Tibial nerve (tissue), 4 donors: ENCODE measurements around the gene SNX24. TPM values are rescaled to one million over a fixed set of nuclear protein-coding genes. Genes with fewer than 3 reads are reported as not detected.

Experiments
- DNase-seq, 2 donors: peaks; one replicate each; pipeline ENCODE4 v3.0.0-alpha.2; 2019; ENCODE audit warnings: low spot score in 2 of 2
- H3K27ac ChIP-seq, 4 donors: fragments of 200-600 bp; sonication (generic) in 3 of 4; one replicate each; pipeline ENCODE4 v1.5.1; 2017 to 2019; ENCODE audit warnings: mild to moderate bottlenecking in 1 of 4
- H3K27me3 ChIP-seq, 2 donors: fragments of 200-600 bp; sonication (generic) in 1 of 2; one replicate each; pipeline versions ENCODE4 v1.5.1 to v1.6.0; 2017 to 2019
- H3K36me3 ChIP-seq, 3 donors: fragments of 200-600 bp; sonication (generic); one replicate each; pipeline ENCODE4 v1.5.1; 2018 to 2019
- H3K4me1 ChIP-seq, 4 donors: fragments of 200-600 bp; sonication (generic) in 3 of 4; one replicate each; pipeline ENCODE4 v1.5.1; 2017 to 2019
- H3K4me3 ChIP-seq, 4 donors: fragments of 200-600 bp; sonication (generic) in 3 of 4; one replicate each; pipeline ENCODE4 v1.5.1; 2017 to 2019; ENCODE audit warnings: mild to moderate bottlenecking in 1 of 4, moderate library complexity in 1 of 4
- H3K9me3 ChIP-seq, 4 donors: fragments of 200-600 bp; sonication (generic) in 3 of 4; one replicate each; pipeline ENCODE4 v1.5.1; 2017 to 2019
- EP300 ChIP-seq, 2 donors: sonication (generic); formaldehyde crosslinking; IDR thresholded peaks; one replicate each; pipeline ENCODE4 v1.6.1; 2017; ENCODE audit warnings: antibody characterized with exemption in 2 of 2, mild to moderate bottlenecking in 1 of 2
- POLR2A ChIP-seq, 2 donors: fragments of 450-650 bp; IDR thresholded peaks; one replicate each; pipeline ENCODE4 v1.6.1; 2017; ENCODE audit warnings: antibody characterized with exemption in 2 of 2, mild to moderate bottlenecking in 2 of 2, moderate library complexity in 2 of 2
- WGBS, 2 donors: methylation state at CpG; one replicate each; pipeline ENCODE4 v1.1.5; 2018; 5-methylcytosine and 5-hydroxymethylcytosine counted together
- total RNA-seq, 4 donors: library from RNA; depleted of rRNA; stranded (reverse); fragments of >200 nt; gene quantifications; one replicate each; pipeline ENCODE4 v1.1.0, GENCODE V29; 2016
- TF ChIP-seq, protein P1 (sequence below), 5 experiments: fragments of 200-600 bp in 3 of 5; fragments of 450-650 bp in 2 of 5; sonication (generic) in 3 of 5; IDR thresholded peaks; one replicate each; pipeline ENCODE4 v1.5.1; 2016 to 2019; ENCODE audit warnings: antibody characterized with exemption in 5 of 5, mild to moderate bottlenecking in 3 of 5, moderate library complexity in 2 of 5

SNX24 gene
- total RNA-seq, 4 donors from 2014 or later, result 32.0 to 69.5 (median 51.1) TPM

DNA sequence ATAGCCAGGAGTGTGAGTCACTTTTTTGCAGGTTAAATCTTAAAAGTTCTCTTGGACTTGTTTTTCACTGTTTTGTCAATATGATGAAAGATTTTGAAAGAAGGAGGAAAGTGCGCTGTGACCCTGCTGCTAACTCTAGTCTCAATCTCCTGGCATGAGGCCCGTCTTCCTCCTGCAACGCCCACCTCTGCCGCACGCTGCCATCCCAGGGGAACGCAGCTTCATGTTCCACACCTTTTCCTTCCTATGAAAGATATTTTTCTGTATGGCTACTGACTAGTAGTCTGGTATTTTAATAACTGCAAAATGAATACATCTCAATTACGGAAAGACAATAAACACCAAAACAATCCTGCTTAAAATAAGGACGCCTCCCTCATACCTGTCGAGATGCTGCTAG, 182.8 kb downstream of the SNX24 start:
- no peak for DNase-seq
- no peak overlapping the region for H3K4me3 ChIP-seq
- H3K9me3 ChIP-seq, result no peaks in the 10 kb centered on the region
- no peaks in the 10 kb centered on the region for H3K27me3 ChIP-seq
- peaks cover 0 to 46% (median 0%) of the 10 kb centered on the region in 3 donors for H3K36me3 ChIP-seq
- TF ChIP-seq POLR2A (IDR thresholded peaks at IDR 0.05), result no peak
- no peak for TF ChIP-seq EP300 (IDR thresholded peaks at IDR 0.05)
- TF ChIP-seq, protein P1, sequence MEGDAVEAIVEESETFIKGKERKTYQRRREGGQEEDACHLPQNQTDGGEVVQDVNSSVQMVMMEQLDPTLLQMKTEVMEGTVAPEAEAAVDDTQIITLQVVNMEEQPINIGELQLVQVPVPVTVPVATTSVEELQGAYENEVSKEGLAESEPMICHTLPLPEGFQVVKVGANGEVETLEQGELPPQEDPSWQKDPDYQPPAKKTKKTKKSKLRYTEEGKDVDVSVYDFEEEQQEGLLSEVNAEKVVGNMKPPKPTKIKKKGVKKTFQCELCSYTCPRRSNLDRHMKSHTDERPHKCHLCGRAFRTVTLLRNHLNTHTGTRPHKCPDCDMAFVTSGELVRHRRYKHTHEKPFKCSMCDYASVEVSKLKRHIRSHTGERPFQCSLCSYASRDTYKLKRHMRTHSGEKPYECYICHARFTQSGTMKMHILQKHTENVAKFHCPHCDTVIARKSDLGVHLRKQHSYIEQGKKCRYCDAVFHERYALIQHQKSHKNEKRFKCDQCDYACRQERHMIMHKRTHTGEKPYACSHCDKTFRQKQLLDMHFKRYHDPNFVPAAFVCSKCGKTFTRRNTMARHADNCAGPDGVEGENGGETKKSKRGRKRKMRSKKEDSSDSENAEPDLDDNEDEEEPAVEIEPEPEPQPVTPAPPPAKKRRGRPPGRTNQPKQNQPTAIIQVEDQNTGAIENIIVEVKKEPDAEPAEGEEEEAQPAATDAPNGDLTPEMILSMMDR (IDR thresholded peaks at IDR 0.05), result no peak
- peaks cover 0 to 11% (median 0%) of the 10 kb centered on the region in 4 donors for H3K4me1 ChIP-seq
- 79 to 86% methylated on average over 9 of the region's 9 CpGs for WGBS, 2 donors
- no peak overlapping the region for H3K27ac ChIP-seq

DNA sequence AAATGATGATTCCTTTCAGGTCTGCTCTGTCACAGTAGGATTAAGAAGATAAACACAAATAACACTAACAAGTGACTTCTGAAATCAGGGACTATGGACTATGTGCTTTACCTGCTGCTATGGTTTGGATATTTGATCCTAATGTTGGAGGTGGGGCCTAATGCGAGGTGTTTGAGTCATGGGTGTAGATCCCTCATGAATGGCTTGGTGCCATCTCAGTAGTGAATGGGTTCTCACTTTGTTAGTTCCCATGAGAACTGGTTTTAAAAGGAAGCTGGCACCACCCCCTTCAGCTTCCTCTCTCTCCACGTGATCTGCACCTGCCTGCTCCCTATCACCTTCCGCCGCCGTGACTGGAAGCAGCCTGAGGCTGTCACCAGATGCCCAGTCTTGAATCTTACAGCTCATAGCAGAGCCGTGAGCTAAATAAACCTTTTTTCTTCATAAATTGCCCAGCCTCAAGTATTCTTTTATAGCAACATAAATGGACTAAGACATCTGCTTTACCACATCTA, 187.8 kb downstream of the SNX24 start:
- peaks cover 0 to 32% (median 0%) of the 10 kb centered on the region in 4 donors for H3K4me1 ChIP-seq
- peak overlapping the region in 1 of 4 donors; percentile 49 for H3K27ac ChIP-seq
- DNase-seq, result no peak
- H3K27me3 ChIP-seq, result no peaks in the 10 kb centered on the region
- no peak overlapping the region for H3K4me3 ChIP-seq
- TF ChIP-seq EP300 (IDR thresholded peaks at IDR 0.05) (no peak), POLR2A (IDR thresholded peaks at IDR 0.05) (no peak)
- TF ChIP-seq, protein P1 (IDR thresholded peaks at IDR 0.05), result no peak
- 89 to 90% methylated on average over 6 of the region's 6 CpGs for WGBS, 2 donors
- H3K9me3 ChIP-seq, result no peaks in the 10 kb centered on the region
- H3K36me3 ChIP-seq, result peaks cover 0 to 10% (median 0%) of the 10 kb centered on the region in 3 donors

DNA sequence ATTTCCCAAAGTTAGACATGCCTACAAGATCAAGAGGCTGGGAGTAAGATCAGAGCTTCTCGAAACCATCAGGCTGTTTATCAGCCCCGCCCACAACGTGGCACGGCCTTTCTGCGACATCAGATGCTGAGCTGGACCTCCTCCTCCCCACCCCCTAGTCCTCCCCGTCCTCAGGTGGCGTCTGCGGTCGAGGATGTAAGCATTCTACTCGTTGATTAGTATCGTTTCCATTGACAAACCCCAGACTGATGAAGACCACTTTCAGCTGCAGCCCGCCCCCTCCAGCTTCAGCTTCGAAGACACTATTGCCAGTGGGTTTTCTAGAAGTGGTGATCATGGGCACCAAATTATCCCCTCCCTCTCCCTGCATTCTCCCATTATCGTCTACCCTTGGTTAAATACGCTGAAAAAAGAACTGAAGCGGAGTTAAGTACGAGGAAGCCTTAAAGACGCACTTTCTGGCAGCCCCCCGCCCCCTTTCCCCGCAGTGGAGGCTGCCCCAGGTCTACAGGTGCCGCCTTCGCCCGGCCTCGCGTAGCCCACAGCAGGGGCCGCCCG, 190.0 kb downstream of the SNX24 start:
- Histone ChIP-seq H3K27me3 (no peaks in the 10 kb centered on the region), H3K27ac (peak overlapping the region; percentile 62 to 88 (median 83)), H3K4me1 (peaks cover 0 to 32% (median 0%) of the 10 kb centered on the region in 4 donors), H3K36me3 (no peaks in the 10 kb centered on the region), H3K9me3 (no peaks in the 10 kb centered on the region), H3K4me3 (peak overlapping the region; percentile 58 to 85 (median 70))
- WGBS, 2 donors, result 2 to 3% methylated on average over 27 of the region's 27 CpGs
- peak in 1 of 2 donors; percentile 32 for DNase-seq
- no peak for TF ChIP-seq POLR2A (IDR thresholded peaks at IDR 0.05)
- no peak for TF ChIP-seq EP300 (IDR thresholded peaks at IDR 0.05)
- TF ChIP-seq, protein P1 (IDR thresholded peaks at IDR 0.05), result no peak

DNA sequence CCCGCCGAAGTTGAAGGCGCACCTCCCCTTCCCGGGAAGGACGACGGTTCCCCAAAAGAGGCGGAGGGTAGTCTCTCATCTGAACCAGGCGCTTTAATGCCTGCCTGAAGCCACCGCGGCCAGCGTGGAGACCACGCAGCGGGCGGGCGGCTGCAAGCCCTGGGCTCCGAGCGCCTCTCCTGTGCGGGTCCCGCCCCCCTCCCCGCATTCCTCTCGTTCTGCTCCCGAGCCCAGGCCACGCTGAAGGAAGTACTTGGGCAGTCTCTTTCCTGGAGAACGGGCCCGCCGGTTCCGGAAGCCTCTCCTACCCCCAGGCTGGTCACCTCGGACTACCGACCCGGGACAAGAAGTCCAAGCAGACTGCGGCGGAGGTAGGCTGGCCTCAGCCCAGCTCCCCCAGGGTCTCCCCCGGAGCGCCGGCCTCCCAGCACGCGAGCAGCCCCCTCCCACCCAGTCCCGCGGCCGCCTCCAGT, 190.5 kb downstream of the SNX24 start:
- Histone ChIP-seq H3K4me3 (peak overlapping the region; percentile 58 to 85 (median 70)), H3K4me1 (peaks cover 0 to 32% (median 0%) of the 10 kb centered on the region in 4 donors), H3K9me3 (no peaks in the 10 kb centered on the region), H3K36me3 (no peaks in the 10 kb centered on the region), H3K27ac (peak overlapping the region; percentile 62 to 88 (median 83)), H3K27me3 (no peaks in the 10 kb centered on the region)
- WGBS, 2 donors, result 0 to 1% methylated on average over 15 to 16 of the region's 40 CpGs
- TF ChIP-seq POLR2A (IDR thresholded peaks at IDR 0.05), result no peak
- TF ChIP-seq EP300 (IDR thresholded peaks at IDR 0.05), result no peak
- TF ChIP-seq, protein P1 (IDR thresholded peaks at IDR 0.05), result no peak
- peak in 1 of 2 donors; percentile 23 for DNase-seq

DNA sequence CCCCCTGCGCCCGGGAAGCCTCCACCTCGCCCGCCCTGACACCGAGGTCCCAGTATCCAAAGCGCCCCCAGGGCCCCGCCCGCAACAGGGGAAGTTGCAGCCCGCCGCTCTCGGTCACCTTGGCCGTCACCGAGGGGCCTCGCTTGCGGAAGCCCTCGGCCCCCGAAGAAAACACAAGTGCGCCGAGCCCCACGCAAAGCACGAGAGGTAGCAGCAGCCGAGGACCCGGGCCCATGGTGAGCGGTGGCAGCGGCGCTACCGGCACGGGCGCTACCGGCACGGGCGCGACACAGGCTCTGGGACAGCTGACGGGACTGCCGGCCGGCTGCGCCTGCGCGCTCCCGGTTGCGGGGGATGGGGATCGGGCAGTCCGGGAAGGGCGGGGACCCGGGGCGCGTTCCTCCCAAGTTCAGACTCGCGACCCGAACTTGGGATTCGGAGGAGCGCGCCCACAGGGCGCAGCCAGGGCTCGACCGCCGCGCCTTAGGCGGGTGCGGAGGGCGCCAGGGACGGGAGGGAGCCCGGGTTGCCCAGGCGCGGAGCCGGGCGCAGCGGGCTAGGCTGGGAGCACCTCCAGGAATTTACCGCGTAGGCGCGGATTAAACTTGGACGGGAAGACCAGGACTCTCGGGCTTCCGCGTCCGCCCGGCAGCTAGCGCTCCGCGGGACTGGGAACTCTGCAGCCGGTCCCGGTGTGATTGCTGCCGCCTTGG, 191.1 kb downstream of the SNX24 start, which contains the start of gene PPIC:
PPIC (minus strand) TSS at position 335 of the 713 bp plus-strand sequence; CDS start at position 235, 100 bp downstream.
- WGBS, 2 donors, result 0 to 2% methylated on average over 18 to 34 of the region's 84 CpGs

More for the DNA sequence above, 191.1 kb downstream of the SNX24 start, which contains the start of gene PPIC:
- Histone ChIP-seq H3K36me3 (no peaks in the 10 kb centered on the region), H3K27ac (peak within 1 kb of the TSS; percentile 62 to 88 (median 83)), H3K4me3 (peak within 1 kb of the TSS; percentile 58 to 85 (median 70)), H3K4me1 (peaks cover 0 to 32% (median 0%) of the 10 kb centered on the region in 4 donors), H3K9me3 (no peaks in the 10 kb centered on the region), H3K27me3 (no peaks in the 10 kb centered on the region)
- DNase-seq, result peak; percentile 43 to 51
- TF ChIP-seq, protein P1 (IDR thresholded peaks at IDR 0.05), result no peak
- TF ChIP-seq EP300 (IDR thresholded peaks at IDR 0.05) (peak in 1 of 2 donors; percentile 46), POLR2A (IDR thresholded peaks at IDR 0.05) (peak in 1 of 2 donors; percentile 42)
